ENCODE data around the gene ABCC2. TPM values are rescaled to one million over a fixed set of nuclear protein-coding genes. Genes with fewer than 3 reads are reported as not detected.

ABCC2 gene
- total and polyA plus RNA-seq, 2 of the 4 experiments (the other 2 are of a cell fraction): 0.21 to 0.36 TPM

GRCh38 chr10:99858849-99859248 lies 76.4 kb downstream of the ABCC2 start:
- DNase-seq: no peak
- H2AFZ ChIP-seq (replicated peaks; ENCODE audit: low read length, poor library complexity): no peak overlapping the region
- H3K79me1 ChIP-seq (ENCODE audit: low read depth in 1 of 2, low read length in 2 of 2): no peaks in the 10 kb centered on the region
- BruUV-seq (replicated peaks): no TSS peak
- dilution Hi-C loops (cut with HindIII; ENCODE audit: low sequenced_read_pairs, unreplicated experiment): no loop called here
- in situ Hi-C loops (cut with MboI; ENCODE audit: low sequenced_read_pairs): no loop called here
- no peak overlapping the region for H3K4me3 ChIP-seq (ENCODE audit: insufficient read depth, low read depth, low read length)
- no peaks in the 10 kb centered on the region; the same call in 1 of the 2 replicates for H3K4me1 ChIP-seq (ENCODE audit: control insufficient read depth, insufficient read depth, low read length)
- H4K5ac ChIP-seq (ENCODE audit: low read depth, low read length): no peak overlapping the region
- H2BK20ac ChIP-seq (ENCODE audit: low read depth, low read length): no peak overlapping the region
- no peak overlapping the region for H3K27ac ChIP-seq (ENCODE audit: insufficient read depth, low read length)
- ChIA-PET CTCF (interaction anchor here (0.6 to 1.9 kb wide), 3 partner anchors 11 to 189 kb away, joined by 3 to 4 read pairs (median 4); no protein-coding TSS in a partner anchor), POLR2A (ENCODE audit: unreplicated experiment) (no interaction called here)
- no peaks in the 10 kb centered on the region for H3K36me3 ChIP-seq (ENCODE audit: control insufficient read depth, insufficient read depth, low read length)
- H3K14ac ChIP-seq (replicated peaks; ENCODE audit: low read depth, low read length): no peak overlapping the region
- no peaks in the 10 kb centered on the region for H4K20me1 ChIP-seq (ENCODE audit: insufficient read depth, low read length)
- H3K4me2 ChIP-seq (ENCODE audit: low read depth, low read length): no peak overlapping the region
- ATAC-seq (ENCODE audit: low read depth): no peak
- no peak overlapping the region for H3K4ac ChIP-seq (ENCODE audit: low read depth, low read length)
- no peak overlapping the region for H2AK5ac ChIP-seq (ENCODE audit: low read depth, low read length)
- H3K9ac ChIP-seq (ENCODE audit: low read depth, low read length): no peak overlapping the region
- intact Hi-C loops (cut with micrococcal nuclease): no loop called here
- H2BK120ac ChIP-seq (ENCODE audit: low read depth, low read length): no peak overlapping the region
- H2BK15ac ChIP-seq (ENCODE audit: low read depth, low read length): no peak overlapping the region
- H3K9me1 ChIP-seq (ENCODE audit: insufficient read depth, low read length): no peaks in the 10 kb centered on the region
- H4K91ac ChIP-seq (ENCODE audit: insufficient read depth, low read depth, low read length): no peak overlapping the region
- WGBS, 2 experiments (ENCODE audit: extremely low coverage in 2 of 2, insufficient read length in 1 of 2): 73% methylated on average over 3 of the region's 8 CpGs; no CpG with 5 or more reads in 1 of the 2 experiments
- no peak for TF ChIP-seq SMC3 (IDR thresholded peaks at IDR 0.05; ENCODE audit: low read depth, low read length)
- no peak overlapping the region for H2AK9ac ChIP-seq (replicated peaks; ENCODE audit: low read depth, low read length, poor library complexity)
- H3K23ac ChIP-seq (ENCODE audit: low read depth, low read length): no peak overlapping the region
- no peak overlapping the region for H2BK5ac ChIP-seq (ENCODE audit: low read depth, low read length, poor library complexity, severe bottlenecking)
- H3K18ac ChIP-seq (ENCODE audit: low read depth, low read length): no peak overlapping the region
- peaks cover 2% of the 10 kb centered on the region for H3K27me3 ChIP-seq (ENCODE audit: control insufficient read depth, insufficient read depth, low read length)
- no peak overlapping the region for H4K8ac ChIP-seq (ENCODE audit: low read depth in 2 of 2, low read length in 2 of 2)
- no peak overlapping the region for H3K56ac ChIP-seq (ENCODE audit: extremely low read depth, insufficient read depth, low read length)
- H3K9me3 ChIP-seq (ENCODE audit: control insufficient read depth, insufficient read depth, low read length): no peaks in the 10 kb centered on the region

Data from IMR-90 (cell line).